Dermis microvascular lymphatic vessel endothelial cell (primary cell): Measurements from ENCODE around the gene CCIN. TPM values are rescaled to one million over a fixed set of nuclear protein-coding genes. Genes with fewer than 3 reads are reported as not detected.

Experiments
- DNase-seq, 2 donors: peaks; one replicate each; pipeline versions ENCODE4 v3.0.0 to v3.0.0-alpha.2; 2010; ENCODE audit warnings: low read depth in 2 of 2
- total RNA-seq: library from RNA; depleted of rRNA; stranded (reverse); fragments of >200 nt; gene quantifications from 2 replicates; pipeline ENCODE4 v1.2.1, GENCODE V29; 2014

CCIN gene
- total RNA-seq, 1 donor from 2014 or later, result 0.13 TPM

DNA sequence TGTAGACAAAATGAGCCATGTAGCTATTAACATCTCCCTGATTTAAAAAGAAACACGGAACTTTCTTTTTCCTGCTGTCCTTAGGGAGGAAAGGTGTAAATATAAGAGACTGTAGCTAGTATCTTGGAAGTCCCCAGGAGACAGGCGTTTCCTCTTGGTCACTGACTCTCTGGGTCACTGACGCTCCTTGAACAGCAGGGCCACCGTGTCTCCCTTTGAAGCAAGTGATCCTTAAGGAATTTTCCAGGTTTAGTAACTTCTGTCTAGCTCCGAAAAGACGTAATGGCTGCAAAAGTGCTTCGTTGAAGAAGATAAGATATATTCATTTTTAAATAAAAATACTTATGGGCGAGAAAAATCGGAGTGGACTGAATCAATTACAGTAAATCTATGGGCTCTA is 20.8 kb downstream of the CCIN start:
- peak in 1 of 2 donors; percentile 34 for DNase-seq

DNA sequence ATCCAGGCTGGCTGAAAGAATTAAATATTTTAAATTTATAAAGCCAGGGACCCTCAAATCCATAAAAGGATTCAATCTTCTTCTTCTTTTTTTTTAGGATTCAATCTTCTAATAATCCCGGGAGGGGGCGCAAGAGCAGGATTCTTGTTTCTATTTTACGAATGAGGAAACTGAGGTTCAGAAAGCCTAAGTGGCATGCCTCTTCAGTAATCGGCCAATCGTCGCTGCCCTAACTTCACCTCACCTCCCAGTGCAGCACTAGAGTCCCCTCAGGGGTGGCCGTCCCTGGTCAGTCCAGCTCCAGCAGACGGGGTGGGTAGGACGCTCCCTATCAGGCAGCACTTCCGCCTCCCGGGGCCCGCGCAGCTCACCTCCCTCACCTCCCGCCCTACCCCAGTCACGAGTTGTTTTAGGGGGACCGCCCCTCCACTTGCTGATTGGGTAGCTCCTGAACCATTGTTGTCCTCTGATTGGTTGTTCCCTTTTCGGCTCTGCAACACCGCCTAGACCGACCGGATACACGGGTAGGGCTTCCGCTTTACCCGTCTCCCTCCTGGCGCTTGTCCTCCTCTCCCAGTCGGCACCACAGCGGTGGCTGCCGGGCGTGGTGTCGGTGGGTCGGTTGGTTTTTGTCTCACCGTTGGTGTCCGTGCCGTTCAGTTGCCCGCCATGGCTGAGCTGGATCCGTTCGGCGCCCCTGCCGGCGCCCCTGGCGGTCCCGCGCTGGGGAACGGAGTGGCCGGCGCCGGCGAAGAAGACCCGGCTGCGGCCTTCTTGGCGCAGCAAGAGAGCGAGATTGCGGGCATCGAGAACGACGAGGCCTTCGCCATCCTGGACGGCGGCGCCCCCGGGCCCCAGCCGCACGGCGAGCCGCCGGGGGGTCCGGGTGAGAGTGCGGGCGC is 21.5 kb downstream of the CCIN start, which contains the start of gene CLTA:
Gene CLTA, plus strand, starts transcription at position 534 of the 902 bp plus-strand sequence. Its CDS starts 136 bp downstream, at position 670.
- DNase-seq, result peak; percentile 99

DNA sequence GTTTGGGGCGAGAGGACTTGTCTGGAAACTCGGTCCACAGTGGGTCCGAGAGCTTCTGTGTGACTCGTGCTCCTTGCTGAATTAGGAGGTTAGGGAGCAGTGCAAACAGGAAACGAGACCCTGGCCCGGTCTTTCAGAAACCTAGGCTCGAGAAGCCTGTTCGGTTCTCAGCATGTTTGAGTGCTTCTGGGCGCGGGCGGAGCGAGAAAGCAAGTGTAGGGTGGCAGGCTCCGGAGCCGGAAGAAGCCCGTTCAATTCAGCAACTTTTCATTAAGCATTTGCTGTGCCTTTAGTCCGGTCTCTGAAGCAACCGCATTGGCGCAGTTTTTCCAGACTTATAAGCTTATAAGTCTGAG is 22.1 kb downstream of the CCIN start:
- DNase-seq, result peak in 1 of 2 donors; percentile 46

DNA sequence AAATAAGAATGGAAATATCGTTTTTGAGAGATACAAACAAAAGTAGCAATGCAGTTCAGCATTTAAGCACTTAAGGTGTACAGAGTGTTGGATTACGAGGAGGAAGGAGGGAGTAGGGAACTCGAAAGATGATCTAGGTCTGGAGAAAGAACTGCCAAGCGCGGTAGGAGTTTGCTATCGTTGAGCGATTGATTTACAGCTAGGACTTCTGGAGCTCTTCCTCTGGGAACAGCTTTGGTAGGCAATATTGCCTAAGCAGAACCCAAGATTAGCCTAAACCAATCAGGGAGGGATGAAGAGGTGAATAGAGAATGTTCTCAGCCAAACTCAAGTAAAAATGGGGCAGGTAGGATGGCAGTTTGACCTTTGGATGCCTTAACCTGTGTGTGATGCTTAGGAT is 22.5 kb downstream of the CCIN start:
- DNase-seq, result peak in 1 of 2 donors; percentile 16

DNA sequence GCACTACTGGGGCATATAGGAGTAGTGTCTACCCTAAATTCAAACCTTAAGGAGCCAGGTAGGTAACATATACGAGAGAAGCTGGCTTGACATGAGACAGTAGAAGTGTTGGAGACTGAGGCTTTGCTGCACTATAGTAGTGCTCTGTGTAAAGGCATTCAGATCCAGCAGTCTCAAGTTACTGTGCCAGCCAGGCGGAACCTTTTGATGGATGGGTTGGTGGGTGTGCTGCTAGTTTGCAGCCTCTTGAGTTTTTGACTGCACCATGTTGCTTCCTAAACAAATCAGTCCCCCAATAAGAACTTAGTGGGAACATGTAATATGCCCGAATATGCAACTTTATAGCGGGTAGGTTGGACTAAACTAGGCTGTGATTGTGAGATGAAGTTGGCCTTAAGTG is 23.0 kb downstream of the CCIN start:
- peak in 1 of 2 donors; percentile 20 for DNase-seq

DNA sequence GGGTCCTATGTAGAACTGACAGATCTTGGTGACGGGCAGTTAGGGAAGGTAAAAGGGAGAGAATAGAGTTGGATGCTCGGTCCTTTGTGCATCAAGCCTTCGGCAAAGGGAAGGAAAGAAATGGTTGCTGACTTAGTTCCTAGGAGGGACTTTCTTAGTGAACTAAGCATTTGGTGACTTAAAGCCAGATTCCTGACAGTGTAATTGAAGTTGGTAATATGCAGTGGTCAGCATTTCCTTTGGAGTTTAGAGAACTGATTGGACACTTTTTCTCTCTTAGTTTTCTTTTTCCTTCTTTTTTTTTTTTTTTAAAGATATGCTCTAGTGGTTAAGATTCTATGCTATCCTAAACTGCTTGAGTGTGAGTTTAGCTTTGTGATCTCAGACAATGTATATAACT is 23.8 kb downstream of the CCIN start:
- no peak for DNase-seq

DNA sequence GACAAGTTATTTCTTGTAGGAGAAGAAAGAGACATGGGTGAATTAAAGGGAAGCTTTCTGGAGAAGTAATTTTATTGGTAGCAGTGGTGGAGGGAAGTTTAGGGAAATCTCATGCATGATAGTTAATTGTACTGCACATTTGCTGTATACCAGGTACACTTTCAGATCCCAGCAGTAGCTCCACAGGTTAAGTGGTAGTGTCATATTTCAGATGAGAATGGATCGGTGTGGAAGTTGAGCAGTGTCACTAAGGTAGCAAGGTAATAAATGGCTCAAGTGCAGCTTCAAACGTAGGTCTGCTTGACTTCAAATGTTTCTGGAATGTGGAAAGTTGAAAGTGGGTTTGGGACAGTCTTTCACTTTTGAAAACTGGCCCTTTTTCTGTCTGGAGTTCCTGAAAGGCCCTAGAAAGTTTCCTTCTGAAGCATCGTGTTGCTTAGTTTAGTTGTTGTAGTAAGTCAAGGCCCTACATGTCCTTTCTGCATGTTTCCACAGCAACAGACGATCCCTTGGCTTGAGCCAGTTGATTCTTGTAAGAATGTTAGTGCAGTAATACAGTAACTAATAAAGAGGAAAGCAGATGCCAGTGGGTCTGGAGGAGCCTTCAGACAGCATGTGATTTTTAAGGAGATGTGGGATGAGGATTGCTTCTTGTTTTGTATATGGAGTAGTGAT is 25.3 kb downstream of the CCIN start:
- no peak for DNase-seq

DNA sequence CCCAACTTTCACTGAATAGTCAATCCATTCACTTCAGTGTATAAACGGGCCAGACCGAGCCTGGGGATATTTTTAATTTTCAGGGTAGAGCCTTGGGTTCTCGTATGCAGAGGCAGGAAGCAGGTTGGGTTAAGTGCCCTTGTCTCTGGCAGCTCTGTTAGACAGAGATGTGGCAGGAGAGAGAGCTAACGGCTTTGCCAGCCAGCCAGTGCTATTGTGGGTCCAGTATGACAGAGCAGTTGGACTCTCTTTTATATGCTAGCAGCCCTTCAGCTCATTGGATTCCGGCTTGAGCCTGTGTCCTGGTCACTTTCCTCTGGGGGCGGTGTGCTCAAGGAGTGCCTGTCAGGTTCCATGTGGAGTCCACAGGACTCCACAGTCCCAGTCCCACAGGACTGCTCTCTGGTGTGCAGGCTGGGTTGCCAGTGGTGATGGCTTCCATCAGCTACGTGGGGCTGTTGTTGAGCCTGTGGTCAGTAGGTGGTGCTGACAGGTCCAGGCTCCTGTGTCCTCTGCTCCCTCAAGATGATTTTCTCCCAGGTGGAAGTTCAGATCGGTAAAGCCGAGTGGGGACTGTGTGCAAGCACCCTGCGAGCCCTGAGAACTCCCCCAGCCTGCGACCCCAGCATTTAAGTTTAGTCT is 35.8 kb downstream of the CCIN start:
- peak in 1 of 2 donors; percentile 37 for DNase-seq

DNA sequence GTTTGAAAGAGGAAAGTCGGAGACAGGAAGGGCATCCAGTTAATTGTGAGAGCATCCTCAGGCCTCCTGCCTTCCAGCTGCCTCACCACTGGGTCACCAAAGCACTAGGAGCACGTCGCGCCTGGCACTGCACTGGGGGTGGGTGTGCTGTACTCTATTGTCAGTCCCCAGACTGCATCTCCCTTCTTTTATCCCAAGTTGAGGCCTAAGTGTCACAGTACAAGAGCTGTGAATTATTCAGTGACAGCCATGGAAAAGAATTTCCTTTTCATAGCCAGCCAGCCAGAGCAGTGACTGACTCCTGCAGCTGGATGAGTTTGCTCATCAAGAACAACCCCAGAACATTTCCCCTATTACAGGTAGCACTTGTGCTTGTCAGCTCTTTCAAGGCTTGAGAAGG is 37.8 kb downstream of the CCIN start:
- DNase-seq, result peak in 1 of 2 donors; percentile 37

DNA sequence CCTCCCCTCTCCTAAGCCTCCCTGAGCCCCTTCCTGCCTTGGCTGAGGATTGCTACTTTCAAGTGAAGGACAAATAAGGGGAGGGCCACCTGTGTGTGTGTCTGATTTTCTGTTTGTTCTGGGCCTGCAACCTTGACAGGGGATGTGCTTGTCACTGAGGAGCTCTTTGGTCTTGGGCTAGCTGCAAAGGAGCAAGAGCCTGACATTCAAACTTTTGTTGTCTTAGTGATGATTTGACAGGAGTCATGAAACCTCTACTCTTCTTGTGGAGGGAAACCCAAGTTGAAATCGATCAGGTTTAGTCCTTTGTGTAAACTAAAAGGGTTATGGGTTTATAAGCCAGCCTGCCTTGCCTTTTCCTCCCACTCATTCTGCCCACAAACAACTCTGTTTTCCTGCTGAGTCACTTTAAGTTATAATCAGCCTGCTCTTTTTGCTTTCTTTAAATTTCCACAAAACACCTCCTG is 38.4 kb downstream of the CCIN start:
- DNase-seq, result peak in 1 of 2 donors; percentile 54

DNA sequence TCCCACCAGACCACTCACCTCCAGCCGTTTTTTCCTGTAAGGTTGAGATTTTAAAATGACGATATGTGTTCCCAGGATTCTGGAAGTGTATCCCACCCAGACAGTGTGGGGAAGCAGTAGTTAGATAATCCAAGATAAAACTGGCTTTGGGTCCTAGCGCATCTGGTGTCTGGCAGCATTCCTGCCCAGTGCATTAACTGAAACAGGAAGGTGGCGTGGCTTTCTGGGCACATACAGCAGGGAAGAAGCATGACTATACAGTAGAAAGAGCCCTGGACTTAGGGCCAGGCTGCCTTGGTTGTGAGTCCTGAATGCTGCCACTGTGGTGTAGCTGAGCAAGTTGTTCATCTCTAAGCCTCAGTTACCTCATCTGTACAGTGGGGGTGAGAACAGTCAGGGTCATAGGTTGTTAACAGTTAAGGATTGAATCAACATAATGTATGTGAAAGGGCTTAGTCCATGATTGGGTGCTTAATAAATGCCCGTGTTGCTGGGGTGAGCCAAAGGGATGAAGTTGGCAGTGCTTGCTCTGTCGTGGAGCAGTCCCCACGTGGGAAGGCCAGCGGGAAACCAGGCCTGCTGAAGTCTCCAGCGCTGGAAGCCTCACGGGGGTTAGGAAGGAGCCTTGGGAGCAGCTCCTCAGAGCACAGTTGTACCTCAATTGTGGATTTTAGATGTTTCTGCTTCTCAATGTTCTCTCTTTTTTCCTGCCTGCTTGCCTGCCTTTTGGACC is 39.5 kb downstream of the CCIN start:
- DNase-seq, result peak in 1 of 2 donors; percentile 44

DNA sequence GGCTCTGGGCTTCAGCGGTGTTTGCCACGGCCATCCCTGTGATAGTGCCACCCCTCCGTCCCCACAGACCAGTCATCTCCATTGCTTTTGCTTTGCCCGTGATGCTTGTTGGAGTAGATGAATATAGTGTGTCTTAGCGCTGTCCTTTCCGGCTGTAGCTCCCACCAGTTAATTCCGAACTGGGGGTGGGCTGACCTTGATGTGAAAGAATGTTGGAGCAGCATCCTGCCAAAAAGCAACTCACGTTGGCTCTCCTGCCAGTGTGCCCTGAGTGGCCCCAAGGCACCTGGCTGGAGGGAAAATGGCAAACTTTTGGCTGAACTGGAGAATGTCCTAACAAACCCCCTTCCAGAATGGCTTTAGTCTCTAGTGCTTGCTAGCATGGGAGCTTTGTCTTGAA is 41.5 kb downstream of the CCIN start:
- no peak for DNase-seq

DNA sequence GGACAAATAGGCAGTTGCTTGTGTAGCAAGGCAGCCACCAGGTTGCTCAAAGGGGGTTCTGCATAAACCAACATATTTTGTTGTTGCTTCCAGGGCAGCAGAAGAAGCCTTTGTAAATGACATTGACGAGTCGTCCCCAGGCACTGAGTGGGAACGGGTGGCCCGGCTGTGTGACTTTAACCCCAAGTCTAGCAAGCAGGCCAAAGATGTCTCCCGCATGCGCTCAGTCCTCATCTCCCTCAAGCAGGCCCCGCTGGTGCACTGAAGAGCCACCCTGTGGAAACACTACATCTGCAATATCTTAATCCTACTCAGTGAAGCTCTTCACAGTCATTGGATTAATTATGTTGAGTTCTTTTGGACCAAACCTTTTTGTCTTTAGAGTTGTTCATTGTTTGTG is 42.3 kb downstream of the CCIN start:
- DNase-seq, result no peak

DNA sequence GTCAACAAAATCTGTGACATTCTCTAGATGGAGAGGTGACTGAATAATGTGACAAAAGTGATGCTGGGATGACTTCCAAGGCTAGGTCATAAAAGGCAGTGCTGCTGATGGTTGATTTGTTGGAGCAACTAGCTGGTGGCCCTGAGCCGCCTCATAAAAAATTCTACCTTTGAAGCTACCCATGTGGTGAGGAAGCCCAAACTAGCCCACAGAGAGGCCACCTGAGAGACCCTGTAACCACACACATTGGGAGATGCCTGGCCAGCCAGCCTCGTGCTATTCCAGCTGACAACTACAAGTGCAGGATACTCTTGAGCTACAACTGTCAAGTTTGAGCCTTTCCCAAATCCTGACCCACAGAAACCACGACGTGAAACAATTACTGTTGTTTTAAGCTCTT is 44.2 kb downstream of the CCIN start:
- DNase-seq, result no peak

DNA sequence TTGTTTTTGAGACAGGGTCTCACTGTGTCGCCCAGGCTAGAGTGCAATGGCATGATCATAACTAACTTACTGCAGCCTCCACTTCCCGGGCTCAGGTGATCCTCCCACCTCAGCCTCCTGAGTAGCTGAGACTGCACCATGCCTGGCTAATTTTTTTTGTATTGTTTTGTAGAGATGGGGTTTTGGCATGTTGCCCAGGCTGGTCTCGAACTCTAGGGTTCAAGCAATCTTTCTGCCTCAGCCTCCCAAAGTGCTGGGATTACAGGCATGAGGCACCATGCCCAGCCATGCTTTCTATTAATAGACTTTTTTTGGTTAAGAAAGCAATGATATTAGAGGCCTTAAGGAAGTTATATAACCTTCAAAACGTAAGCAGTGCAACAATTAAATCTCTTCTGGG is 44.8 kb downstream of the CCIN start:
- no peak for DNase-seq

DNA sequence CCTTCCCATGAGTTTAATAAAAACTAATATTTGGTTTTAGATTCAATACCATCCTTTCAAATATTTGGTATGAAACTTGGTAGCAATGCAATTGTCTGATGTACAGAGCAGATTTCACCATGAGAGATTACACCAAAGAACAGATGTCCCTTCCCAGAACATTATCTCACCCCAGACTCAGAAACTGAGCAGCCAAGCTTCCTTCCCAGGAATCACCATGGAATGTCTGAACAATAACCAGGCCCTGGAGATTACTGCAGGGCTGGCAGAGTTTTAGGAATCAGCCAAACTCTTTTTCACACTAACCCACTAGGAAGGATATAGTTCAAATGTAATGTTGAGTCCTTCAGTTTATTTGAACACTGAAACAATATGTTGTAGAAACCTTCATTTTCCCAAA is 45.4 kb downstream of the CCIN start:
- peak in 1 of 2 donors; percentile 31 for DNase-seq

DNA sequence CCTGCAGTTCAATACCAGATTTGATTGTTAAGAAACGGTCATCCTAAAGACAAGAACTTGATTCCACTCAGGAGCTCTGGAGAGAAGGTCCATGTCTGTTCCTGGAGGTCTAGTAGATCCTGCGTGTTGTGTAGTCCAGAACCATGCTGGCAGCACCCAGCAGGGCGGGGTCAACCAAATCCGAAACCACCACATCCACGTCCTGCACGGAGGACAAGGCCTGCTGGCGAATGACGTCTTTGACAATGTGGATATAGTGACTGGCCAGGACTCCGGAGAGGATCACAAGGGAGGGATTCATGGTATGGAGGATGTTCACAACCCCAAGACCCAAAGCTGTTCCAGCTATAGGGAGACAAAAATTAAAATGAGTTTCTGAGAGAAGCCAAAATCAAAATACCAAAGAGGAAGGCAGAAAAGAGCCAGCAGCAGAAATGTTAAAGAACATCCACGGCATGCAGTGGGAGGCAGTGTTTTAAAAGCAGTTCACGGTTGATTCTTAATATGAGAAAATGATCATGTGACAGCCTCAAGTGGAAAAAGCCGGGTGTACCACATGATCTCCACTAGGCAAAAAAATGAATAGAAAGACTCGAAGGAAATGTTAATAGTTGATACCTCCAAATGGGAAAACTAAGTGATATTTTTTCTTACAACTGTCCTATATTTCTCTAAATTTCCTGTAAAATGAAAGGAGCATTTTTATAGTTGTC is 48.2 kb downstream of the CCIN start:
- no peak for DNase-seq

DNA sequence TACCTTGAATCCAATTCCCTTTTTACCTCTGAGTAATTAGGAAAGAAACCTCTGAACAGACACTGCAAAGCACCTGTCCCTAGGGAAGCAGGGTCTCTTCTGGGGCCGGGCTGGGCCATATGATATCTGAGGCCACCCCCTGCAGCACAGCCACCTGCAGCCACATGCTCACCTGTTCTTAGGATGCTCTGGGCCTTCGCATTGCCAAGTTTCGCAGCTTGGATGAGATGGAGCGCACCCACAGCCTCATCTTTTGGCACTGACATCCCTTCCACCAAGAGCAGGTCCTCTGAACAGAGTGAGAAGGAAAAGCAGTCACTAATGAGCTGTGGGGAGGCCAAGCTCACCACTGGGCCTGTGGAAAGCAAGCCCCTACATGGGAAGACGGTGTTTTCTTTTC is 48.8 kb downstream of the CCIN start:
- DNase-seq, result no peak

DNA sequence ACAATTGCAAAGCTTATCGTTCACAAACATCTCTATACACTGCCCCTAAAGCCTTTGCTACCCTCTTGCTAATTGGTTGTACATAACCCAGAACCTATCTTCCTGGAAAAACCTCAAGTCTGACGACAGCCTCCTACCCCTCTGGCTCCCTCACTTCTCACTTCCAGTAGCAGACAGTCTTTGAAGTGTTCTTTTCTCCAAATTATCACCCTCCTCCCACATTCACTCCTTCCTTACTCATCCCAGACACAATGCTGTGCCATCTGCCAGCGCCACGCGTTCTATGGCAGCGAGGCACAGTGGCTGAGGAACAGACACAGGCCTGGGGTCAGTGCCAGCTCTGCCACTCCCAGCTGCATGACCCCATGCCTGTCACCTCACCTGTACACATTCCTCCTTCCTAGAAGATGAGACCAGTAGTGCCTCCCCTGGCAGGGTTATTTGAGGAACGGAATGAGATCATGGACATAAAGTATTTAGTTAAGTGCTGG is 49.3 kb downstream of the CCIN start:
- no peak for DNase-seq
